ENCODE data around the gene ITPR2. TPM values are rescaled to one million over a fixed set of nuclear protein-coding genes. Genes with fewer than 3 reads are reported as not detected.

Gene ITPR2
- total RNA-seq, 1 donor from 2014 or later = 64.0 TPM

- H3K36me3 ChIP-seq = no peaks in the 10 kb centered on the region
- H3K27ac ChIP-seq = no peak overlapping the region
- no peaks in the 10 kb centered on the region for H3K27me3 ChIP-seq (ENCODE audit: low read depth)
- ATAC-seq = no peak
- H3K4me1 ChIP-seq = peaks cover 7% of the 10 kb centered on the region
- intact Hi-C loops (cut with DNase I) = no loop called here
- no peak overlapping the region for H3K4me3 ChIP-seq
- no peak for DNase-seq
- no peaks in the 10 kb centered on the region for H3K9me3 ChIP-seq
- no peak for TF ChIP-seq CTCF (IDR thresholded peaks at IDR 0.05)
These were observed 542.4 kb downstream of the ITPR2 start for GRCh38 chr12:26290565-26290964.

- Histone ChIP-seq H3K4me3 (no peak overlapping the region), H3K4me1 (peaks cover 7% of the 10 kb centered on the region), H3K9me3 (no peaks in the 10 kb centered on the region), H3K27ac (peak overlapping the region; percentile 31), H3K27me3 (ENCODE audit: low read depth) (no peaks in the 10 kb centered on the region), H3K36me3 (no peaks in the 10 kb centered on the region)
- peak; percentile 27 to 35 for ATAC-seq
- DNase-seq = no peak
- no peak for TF ChIP-seq CTCF (IDR thresholded peaks at IDR 0.05)
- intact Hi-C loops (cut with DNase I) = no loop called here
These were observed 545.2 kb downstream of the ITPR2 start for GRCh38 chr12:26287671-26288381.

Other genes starting within 250 kb of the ITPR2 start
- gene INTS13, start 104.8 kb upstream of the ITPR2 start, total RNA-seq = 14.1 TPM
- gene FGFR1OP2, start 105.3 kb upstream of the ITPR2 start, total RNA-seq = 55.2 TPM
- gene TM7SF3, start 181.2 kb upstream of the ITPR2 start, total RNA-seq = 70.9 TPM
- gene MED21, start 189.4 kb upstream of the ITPR2 start, total RNA-seq = 90.3 TPM
- gene C12orf71, start 249.4 kb upstream of the ITPR2 start, total RNA-seq = not detected